Smooth muscle cell (in vitro differentiated cells): ENCODE data around the gene PRAC2. TPM values are rescaled to one million over a fixed set of nuclear protein-coding genes. Genes with fewer than 3 reads are reported as not detected.

ENCODE experiments used
- DNase-seq: peaks from one replicate; lab custom pipeline; 2025; ENCODE audit not compliant: unreplicated experiment; lab: John Stamatoyannopoulos, UW
- H2AFZ ChIP-seq: fragments of 200-600 bp; sonication (generic); 2 replicates; pipeline ENCODE4 v1.6.0; 2016; ENCODE audit warnings: antibody characterized with exemption, low read depth, mild to moderate bottlenecking
- H3F3A ChIP-seq: fragments of 200-600 bp; sonication (generic); 2 replicates; pipeline ENCODE4 v1.6.0; 2017; ENCODE audit warnings: antibody characterized with exemption, low read depth
- H3K27ac ChIP-seq: fragments of 200-600 bp; sonication (generic); 2 replicates; pipeline ENCODE4 v1.5.1; 2016; ENCODE audit warnings: low read depth, mild to moderate bottlenecking
- H3K27me3 ChIP-seq: fragments of 200-600 bp; sonication (generic); 2 replicates; pipeline ENCODE4 v1.6.1; 2016; ENCODE audit warnings: low read depth, mild to moderate bottlenecking
- H3K36me3 ChIP-seq: fragments of 200-600 bp; sonication (generic); 2 replicates; pipeline ENCODE4 v1.5.1; 2016; ENCODE audit warnings: low read depth
- H3K4me1 ChIP-seq: fragments of 200-600 bp; sonication (generic); 2 replicates; pipeline ENCODE4 v1.5.1; 2016; ENCODE audit warnings: low read depth
- H3K4me2 ChIP-seq: fragments of 200-600 bp; sonication (generic); 2 replicates; pipeline ENCODE4 v1.6.0; 2016; ENCODE audit warnings: mild to moderate bottlenecking
- H3K4me3 ChIP-seq: fragments of 200-600 bp; sonication (generic); 2 replicates; pipeline ENCODE4 v1.5.1; 2016; ENCODE audit warnings: mild to moderate bottlenecking
- H3K79me2 ChIP-seq: fragments of 200-600 bp; sonication (generic); 2 replicates; pipeline ENCODE4 v1.6.0; 2016; ENCODE audit warnings: low read depth, mild to moderate bottlenecking
- H3K9ac ChIP-seq: fragments of 200-600 bp; sonication (generic); 2 replicates; pipeline ENCODE4 v1.6.0; 2016; ENCODE audit warnings: low read depth
- H3K9me3 ChIP-seq: fragments of 200-600 bp; sonication (generic); replicated peaks from 2 replicates; pipeline ENCODE4 v1.5.1; 2016; ENCODE audit warnings: low read depth
- H4K20me1 ChIP-seq: fragments of 200-600 bp; sonication (generic); 2 replicates; pipeline ENCODE4 v1.6.0; 2016; ENCODE audit warnings: low read depth
- CTCF ChIP-seq: fragments of 200-600 bp; sonication (generic); IDR thresholded peaks from 2 replicates; pipeline ENCODE4 v1.5.1; 2017; ENCODE audit warnings: borderline replicate concordance, mild to moderate bottlenecking, antibody characterized with exemption; ENCODE audit not compliant: insufficient read depth, poor library complexity, severe bottlenecking
- WGBS: methylation state at CpG from one replicate; pipeline ENCODE4 v1.1.7; 2016; ENCODE audit warnings: low lambda C conversion rate; 5-methylcytosine and 5-hydroxymethylcytosine counted together
- microRNA counts: library from miRNA; unstranded; fragments of <30 nt; microRNA quantifications from one replicate; lab custom pipeline; 2016
- microRNA-seq: library from miRNA; unstranded; fragments of <30 nt; microRNA quantifications from one replicate; pipeline ENCODE4, GENCODE V29; 2016; ENCODE audit warnings: borderline number of aligned reads
- polyA plus RNA-seq: library from polyadenylated mRNA; unstranded; fragments of >200 nt; fragmentation: Nextera tagmentation; extraction: Ambion mirVana; gene quantifications from 2 replicates; pipeline ENCODE4 v1.2.1, GENCODE V29; 2016
- small RNA-seq: library from RNA; depleted of rRNA; stranded (forward); fragments of <200 nt; gene quantifications from one replicate; pipeline ENCODE3, GENCODE V24; 2014
- total RNA-seq: library from RNA; depleted of rRNA; stranded (reverse); fragments of >200 nt; gene quantifications from 2 replicates; pipeline ENCODE4 v1.2.3, GENCODE V29; 2014

PRAC2 gene
- total and polyA plus RNA-seq, 2 experiments from 2014 or later = 3.5 to 7.8 TPM

- Histone ChIP-seq H3K79me2 (no peaks in the 10 kb centered on the region), H4K20me1 (no peaks in the 10 kb centered on the region), H3F3A (no peaks in the 10 kb centered on the region), H3K9ac (no peak overlapping the region), H3K27ac (no peak overlapping the region), H3K4me3 (no peak overlapping the region), H3K27me3 (no peaks in the 10 kb centered on the region), H3K9me3 (no peaks in the 10 kb centered on the region), H3K4me1 (no peaks in the 10 kb centered on the region), H2AFZ (no peak overlapping the region), H3K36me3 (no peaks in the 10 kb centered on the region), H3K4me2 (no peak overlapping the region)
- DNase-seq = no peak
- TF ChIP-seq CTCF = no peak
- WGBS = 95% methylated on average over 3 of the region's 3 CpGs
Measured at GRCh38 chr17:48773245-48773644, 50.3 kb downstream of the PRAC2 start.

MicroRNAs within 50 kb of the gene (microRNA counts, 767-probe panel; counts per million panel counts)
- microRNA hsa-miR-3185 (lab: Ali Mortazavi, UCI) = 183 counts per million

Small RNA genes lying within 50 kb of the gene (microRNA-seq; reads per million reads assigned to microRNA genes)
- gene MIR3185 = not detected

Small RNA genes lying within 50 kb of the gene (small RNA-seq; reads per million reads assigned to genes)
- not detected for gene AC091179.2
- gene COX6B1P2 = not detected
- gene MIR3185 = not detected
- not detected for gene RF02132
- not detected for gene RF02133
- not detected for gene RN7SL125P

Other genes starting within 250 kb of the PRAC2 start
- gene HOXB1, start 192.2 kb upstream of the PRAC2 start, total RNA-seq = not detected in 2 replicates
- not detected in 2 replicates for gene HOXB1, start 192.2 kb upstream of the PRAC2 start, polyA plus RNA-seq
- gene HOXB2, start 178.1 kb upstream of the PRAC2 start, total RNA-seq = 16.9 and 40.4 TPM in 2 replicates
- gene HOXB2, start 178.1 kb upstream of the PRAC2 start, polyA plus RNA-seq = 26.5 and 35.6 TPM in 2 replicates
- gene HOXB4, start 144.8 kb upstream of the PRAC2 start, total RNA-seq = 0.72 and 2.6 TPM in 2 replicates
- gene HOXB4, start 144.8 kb upstream of the PRAC2 start, polyA plus RNA-seq = 0.96 and 1.0 TPM in 2 replicates
- 5.1 and 9.1 TPM in 2 replicates for gene HOXB3, start 132.9 kb upstream of the PRAC2 start, total RNA-seq
- gene HOXB3, start 132.9 kb upstream of the PRAC2 start, polyA plus RNA-seq = 2.8 and 4.4 TPM in 2 replicates
- 0.49 and 0.94 TPM in 2 replicates for gene HOXB5, start 129.4 kb upstream of the PRAC2 start, total RNA-seq
- gene HOXB5, start 129.4 kb upstream of the PRAC2 start, polyA plus RNA-seq = 1.4 and 1.8 TPM in 2 replicates
- 6.3 and 7.2 TPM in 2 replicates for gene HOXB6, start 118.2 kb upstream of the PRAC2 start, total RNA-seq
- gene HOXB6, start 118.2 kb upstream of the PRAC2 start, polyA plus RNA-seq = 9.3 and 10.3 TPM in 2 replicates
- 13.7 and 16.1 TPM in 2 replicates for gene HOXB7, start 112.2 kb upstream of the PRAC2 start, total RNA-seq
- gene HOXB7, start 112.2 kb upstream of the PRAC2 start, polyA plus RNA-seq = 29.7 and 33.4 TPM in 2 replicates
- gene HOXB8, start 107.9 kb upstream of the PRAC2 start, total RNA-seq = 2.0 and 3.8 TPM in 2 replicates
- gene HOXB8, start 107.9 kb upstream of the PRAC2 start, polyA plus RNA-seq = 0.15 and 0.94 TPM in 2 replicates
- 24.3 and 25.8 TPM in 2 replicates for gene HOXB9, start 96.8 kb upstream of the PRAC2 start, total RNA-seq
- 6.9 and 13.8 TPM in 2 replicates for gene HOXB9, start 96.8 kb upstream of the PRAC2 start, polyA plus RNA-seq
- not detected in 2 replicates for gene PRAC1, start 667 bp upstream of the PRAC2 start, total RNA-seq
- gene PRAC1, start 667 bp upstream of the PRAC2 start, polyA plus RNA-seq = 2.4 and 6.5 TPM in 2 replicates
- gene HOXB13, start 5.6 kb downstream of the PRAC2 start, total RNA-seq = 3.3 and 4.8 TPM in 2 replicates
- 4.4 and 5.4 TPM in 2 replicates for gene HOXB13, start 5.6 kb downstream of the PRAC2 start, polyA plus RNA-seq
- gene TTLL6, start 94.0 kb downstream of the PRAC2 start, total RNA-seq = 0.27 TPM in 1 of 2 replicates, not detected in the other
- gene TTLL6, start 94.0 kb downstream of the PRAC2 start, polyA plus RNA-seq = 0.41 TPM in 1 of 2 replicates, not detected in the other
- gene CALCOCO2, start 107.8 kb downstream of the PRAC2 start, total RNA-seq = 37.8 and 52.5 TPM in 2 replicates
- 50.6 and 55.7 TPM in 2 replicates for gene CALCOCO2, start 107.8 kb downstream of the PRAC2 start, polyA plus RNA-seq
- 119 and 131 TPM in 2 replicates for gene ATP5MC1, start 169.6 kb downstream of the PRAC2 start, total RNA-seq
- 229 and 232 TPM in 2 replicates for gene ATP5MC1, start 169.6 kb downstream of the PRAC2 start, polyA plus RNA-seq
- gene UBE2Z, start 185.2 kb downstream of the PRAC2 start, total RNA-seq = 67.5 and 82.5 TPM in 2 replicates
- 73.2 and 74.3 TPM in 2 replicates for gene UBE2Z, start 185.2 kb downstream of the PRAC2 start, polyA plus RNA-seq
- gene SNF8, start 221.7 kb downstream of the PRAC2 start, total RNA-seq = 69.0 and 69.6 TPM in 2 replicates
- gene SNF8, start 221.7 kb downstream of the PRAC2 start, polyA plus RNA-seq = 260 and 263 TPM in 2 replicates
- gene GIP, start 245.4 kb downstream of the PRAC2 start, total RNA-seq = not detected in 2 replicates
- 1.6 and 1.9 TPM in 2 replicates for gene GIP, start 245.4 kb downstream of the PRAC2 start, polyA plus RNA-seq